Loucy (cell line): ENCODE results near the gene ADAT3.
"Not testable (repeated sequence)": the region's sequence is repeated elsewhere in the genome, so short reads cannot be mapped to it uniquely, and the experiment has no call there.

ENCODE experiments used
- H2AFZ ChIP-seq: fragments of 200-600 bp; sonication (generic); 2 replicates; pipeline ENCODE4 v1.6.0; 2016; ENCODE audit warnings: antibody characterized with exemption, mild to moderate bottlenecking, low read length, moderate library complexity
- H3F3A ChIP-seq: fragments of 200-600 bp; 2 replicates; pipeline ENCODE4 v1.6.0; 2016; ENCODE audit warnings: antibody characterized with exemption, low read depth, mild to moderate bottlenecking
- H3K27me3 ChIP-seq: fragments of 200-600 bp; sonication (generic); 2 replicates; pipeline ENCODE4 v1.6.1; 2014; ENCODE audit warnings: low read length, mild to moderate bottlenecking; ENCODE audit not compliant: insufficient read depth, poor library complexity, severe bottlenecking
- H3K36me3 ChIP-seq: fragments of 200-600 bp; sonication (generic); 2 replicates; pipeline ENCODE4 v1.6.1; 2016; ENCODE audit warnings: low read length; ENCODE audit not compliant: insufficient read depth
- H3K4me1 ChIP-seq: fragments of 200-600 bp; sonication (generic); 2 replicates; pipeline ENCODE4 v1.5.1; 2014; ENCODE audit warnings: low read length, mild to moderate bottlenecking; ENCODE audit not compliant: insufficient read depth, poor library complexity, severe bottlenecking
- H3K4me2 ChIP-seq: fragments of 200-600 bp; sonication (generic); 2 replicates; pipeline ENCODE4 v1.6.0; 2014; ENCODE audit warnings: antibody characterized with exemption, low read length, low read depth, mild to moderate bottlenecking; ENCODE audit not compliant: poor library complexity, severe bottlenecking
- H3K4me3 ChIP-seq: fragments of 200-600 bp; sonication (generic); 2 replicates; pipeline ENCODE4 v1.5.1; 2014; ENCODE audit warnings: low read length, mild to moderate bottlenecking, mixed read lengths; ENCODE audit not compliant: poor library complexity, severe bottlenecking
- H3K79me2 ChIP-seq: fragments of 200-600 bp; sonication (generic); 2 replicates; pipeline ENCODE4 v1.6.1; 2014; ENCODE audit warnings: low read length; ENCODE audit not compliant: insufficient read depth
- H3K9ac ChIP-seq: fragments of 200-600 bp; sonication (generic); 2 replicates; pipeline ENCODE4 v1.6.0; 2014; ENCODE audit warnings: mild to moderate bottlenecking, low read depth, low read length, moderate library complexity; ENCODE audit not compliant: poor library complexity, severe bottlenecking
- H3K9me2 ChIP-seq: fragments of 200-600 bp; sonication (generic); replicated peaks from 2 replicates; pipeline ENCODE4 v1.6.1; 2016; ENCODE audit warnings: low read depth, low read length, mixed read lengths
- H3K9me3 ChIP-seq: fragments of 200-600 bp; sonication (generic); 2 replicates; pipeline ENCODE4 v1.6.1; 2014; ENCODE audit warnings: mild to moderate bottlenecking, antibody characterized with exemption, low read length, low read depth; ENCODE audit not compliant: insufficient read depth
- H4K20me1 ChIP-seq: fragments of 200-600 bp; sonication (generic); 2 replicates; pipeline ENCODE4 v1.6.0; 2014; ENCODE audit warnings: antibody characterized with exemption, low read length, mild to moderate bottlenecking; ENCODE audit not compliant: insufficient read depth, poor library complexity, severe bottlenecking
- CTCF ChIP-seq: fragments of 200-600 bp; sonication (generic); conservative IDR thresholded peaks from 2 replicates; pipeline ENCODE4 v1.5.1; 2014; ENCODE audit warnings: mild to moderate bottlenecking, antibody characterized with exemption, low read length
- EZH2phosphoT487 ChIP-seq: fragments of 200-600 bp; IDR thresholded peaks from 2 replicates; pipeline ENCODE4 v1.6.1; 2018; ENCODE audit warnings: antibody characterized with exemption, mild to moderate bottlenecking, moderate library complexity, borderline replicate concordance

The ADAT3 gene

GRCh38 chr19:1880611-1881392 is 24.4 kb upstream of the ADAT3 start:
- H3K4me3 ChIP-seq = no peak overlapping the region
- no peak overlapping the region for H2AFZ ChIP-seq
- H3K36me3 ChIP-seq = no peaks in the 10 kb centered on the region
- H3F3A ChIP-seq = no peaks in the 10 kb centered on the region
- no peaks in the 10 kb centered on the region for H3K9me3 ChIP-seq
- H3K9me2 ChIP-seq = no peaks in the 10 kb centered on the region
- no peak for TF ChIP-seq CTCF
- no peak for TF ChIP-seq EZH2phosphoT487
- peak overlapping the region; percentile 4 for H3K4me2 ChIP-seq
- no peaks in the 10 kb centered on the region for H3K27me3 ChIP-seq
- H4K20me1 ChIP-seq = peaks cover 38% of the 10 kb centered on the region
- no peak overlapping the region for H3K9ac ChIP-seq
- peaks cover 38% of the 10 kb centered on the region for H3K4me1 ChIP-seq
- peaks cover 49% of the 10 kb centered on the region for H3K79me2 ChIP-seq

GRCh38 chr19:1881393-1882088 is 23.7 kb upstream of the ADAT3 start:
- H3K79me2 ChIP-seq = peaks cover 48% of the 10 kb centered on the region
- peaks cover 34% of the 10 kb centered on the region for H3K4me1 ChIP-seq
- not testable (repeated sequence) for H3K9me3 ChIP-seq, H3K27me3 ChIP-seq, H3F3A ChIP-seq, H2AFZ ChIP-seq, H3K36me3 ChIP-seq, H3K9me2 ChIP-seq
- H4K20me1 ChIP-seq = peaks cover 38% of the 10 kb centered on the region
- peak overlapping the region; percentile 85 for H3K9ac ChIP-seq
- peak overlapping the region; percentile 97 for H3K4me3 ChIP-seq
- peak overlapping the region; percentile 84 for H3K4me2 ChIP-seq

GRCh38 chr19:1882089-1882785 is 23.0 kb upstream of the ADAT3 start:
- peak overlapping the region; percentile 97 for H3K4me3 ChIP-seq

More at GRCh38 chr19:1882089-1882785, 23.0 kb upstream of the ADAT3 start:
- Histone ChIP-seq H3K27me3 (no peaks in the 10 kb centered on the region), H3K4me2 (peak overlapping the region; percentile 84), H3K9me2 (no peaks in the 10 kb centered on the region), H4K20me1 (peaks cover 38% of the 10 kb centered on the region), H3K79me2 (peaks cover 48% of the 10 kb centered on the region), H3F3A (no peaks in the 10 kb centered on the region), H3K9me3 (no peaks in the 10 kb centered on the region), H2AFZ (no peak overlapping the region), H3K9ac (peak overlapping the region; percentile 85), H3K4me1 (peaks cover 32% of the 10 kb centered on the region), H3K36me3 (no peaks in the 10 kb centered on the region)
- TF ChIP-seq EZH2phosphoT487 = no peak
- TF ChIP-seq CTCF = no peak
